T47D (cell line): ENCODE measurements around the gene ARMC3.
"Not testable (repeated sequence)": the region's sequence is repeated elsewhere in the genome, so short reads cannot be mapped to it uniquely, and the experiment has no call there.

Experiments
- DNase-seq, 2 experiments: peaks; one replicate each; pipeline versions ENCODE4 v3.0.0 to v3.0.0-alpha.2; 2011 to 2012; ENCODE audit warnings: low read depth in 1 of 2, low spot score in 1 of 2
- JUND ChIP-seq: IDR thresholded peaks from 2 replicates; pipeline ENCODE4 v1.6.1; 2012; ENCODE audit warnings: low read depth
- in situ Hi-C: cut with HindIII; loops from 2 replicates; pipeline ENCODE4 v1.10.0; 2016; ENCODE audit warnings: low sequenced_read_pairs, low pct_unique_long_range_greater_than_20kb

The ARMC3 gene

GRCh38 chr10:23067939-23068775, 140.3 kb downstream of the ARMC3 start:
- in situ Hi-C loops: no loop called here
- no peak for TF ChIP-seq JUND
- DNase-seq: peak; percentile 41 to 71

- DNase-seq: no peak
- in situ Hi-C loops: no loop called here
- TF ChIP-seq JUND: no peak
These were observed 141.4 kb downstream of the ARMC3 start for GRCh38 chr10:23069019-23069815.

DNA sequence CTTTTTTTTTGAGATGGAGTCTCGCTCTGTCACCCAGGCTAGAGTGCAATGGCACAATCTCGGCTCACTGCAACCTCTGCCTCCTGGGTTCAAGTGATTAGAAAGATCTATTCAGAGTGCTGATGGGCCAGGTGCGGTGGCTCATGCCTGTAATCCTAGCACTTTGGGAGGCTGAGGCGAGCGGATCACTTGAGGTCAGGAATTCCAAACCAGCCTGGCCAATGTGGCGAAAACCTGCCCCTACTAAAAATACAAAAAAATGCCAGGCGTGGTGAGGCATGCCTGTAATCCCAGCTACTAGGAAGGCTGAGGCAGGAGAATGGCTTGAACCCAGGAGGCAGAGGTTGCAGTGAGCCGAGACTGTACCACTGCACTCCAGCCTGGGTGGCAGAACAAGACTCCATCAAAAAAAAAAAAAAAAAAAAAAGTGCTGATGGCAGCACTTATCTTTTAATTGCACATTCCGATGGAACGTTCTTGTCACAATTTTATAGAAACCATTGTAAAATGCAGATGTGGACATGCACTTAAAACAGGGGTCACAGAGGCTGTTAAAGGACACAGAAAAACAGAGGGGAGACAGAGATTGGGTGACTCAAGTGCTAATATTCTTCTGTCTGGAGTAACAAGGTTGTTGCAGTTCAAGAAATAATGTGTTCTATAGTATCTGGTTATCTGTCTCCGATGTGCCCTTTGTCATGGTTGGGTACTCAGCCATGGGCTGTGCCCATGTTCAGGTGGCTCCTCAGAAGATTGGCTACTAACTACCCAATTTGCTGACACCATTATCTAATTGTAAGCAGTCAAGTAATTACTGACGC, 142.4 kb downstream of the ARMC3 start:
- in situ Hi-C loops, DNase-seq: not testable (repeated sequence)

- no peak for DNase-seq
- in situ Hi-C loops: no loop called here
- TF ChIP-seq JUND: no peak
These were observed 143.0 kb downstream of the ARMC3 start for GRCh38 chr10:23070913-23071218.

DNA sequence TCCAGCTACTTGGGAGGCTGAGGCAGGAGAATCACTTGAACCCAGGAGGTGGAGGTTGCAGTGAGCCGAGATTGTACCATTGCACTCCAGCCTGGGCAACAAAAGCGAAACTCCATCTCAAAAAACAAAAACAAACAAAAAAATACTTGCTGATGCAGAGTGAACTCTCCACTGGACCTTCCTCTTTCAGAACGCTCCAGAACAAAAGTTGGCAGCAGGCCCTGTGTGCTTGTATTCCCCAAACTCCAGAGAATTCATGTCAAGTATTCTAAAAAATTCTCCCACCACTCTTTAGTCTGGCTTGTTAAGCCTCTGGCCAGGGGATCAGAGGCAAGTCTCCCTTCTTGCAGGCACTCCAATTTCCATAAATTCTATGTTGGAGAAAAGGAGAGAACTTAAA, 144.7 kb downstream of the ARMC3 start:
- DNase-seq, in situ Hi-C loops: not testable (repeated sequence)

DNA sequence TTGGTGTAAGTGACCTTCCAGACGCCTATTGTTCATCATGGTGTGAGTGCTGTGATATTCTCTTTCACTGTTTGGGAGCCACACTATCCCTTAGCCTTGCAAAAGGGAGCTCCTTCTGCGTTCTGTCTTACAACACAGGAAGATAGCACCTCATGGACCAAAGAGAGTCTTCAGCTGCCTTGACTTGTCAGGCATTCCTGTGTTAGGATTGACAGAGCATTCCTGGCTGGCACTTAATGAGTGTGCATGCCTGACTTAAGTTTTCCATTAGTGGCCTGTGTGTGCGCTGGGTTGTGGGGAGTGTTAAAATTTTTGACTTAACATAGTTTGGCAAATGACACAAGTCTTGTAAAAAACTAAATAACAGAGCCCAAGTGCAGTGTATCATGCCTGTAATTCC, 145.7 kb downstream of the ARMC3 start:
- no peak for DNase-seq
- in situ Hi-C loops: no loop called here
- no peak for TF ChIP-seq JUND

DNA sequence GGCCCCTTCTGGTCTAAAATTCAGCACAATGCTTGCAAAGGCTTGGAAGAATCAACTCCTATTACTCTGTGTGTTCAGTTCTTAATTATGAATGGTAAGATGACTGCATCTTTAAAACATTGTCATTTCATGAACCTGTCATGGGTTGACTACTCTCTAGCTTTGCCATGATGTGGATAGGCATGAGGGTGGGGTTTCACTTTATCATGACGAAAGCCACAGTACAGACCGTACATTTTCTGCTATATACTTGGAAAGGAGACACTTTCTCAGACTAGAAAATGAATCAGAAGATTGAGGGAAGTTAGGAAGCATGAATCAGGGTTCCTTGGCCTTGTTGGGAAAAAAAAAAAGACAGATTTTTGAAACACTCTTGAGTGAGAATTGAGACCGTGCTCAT, 147.8 kb downstream of the ARMC3 start:
- in situ Hi-C loops: no loop called here
- no peak for TF ChIP-seq JUND
- DNase-seq: no peak

DNA sequence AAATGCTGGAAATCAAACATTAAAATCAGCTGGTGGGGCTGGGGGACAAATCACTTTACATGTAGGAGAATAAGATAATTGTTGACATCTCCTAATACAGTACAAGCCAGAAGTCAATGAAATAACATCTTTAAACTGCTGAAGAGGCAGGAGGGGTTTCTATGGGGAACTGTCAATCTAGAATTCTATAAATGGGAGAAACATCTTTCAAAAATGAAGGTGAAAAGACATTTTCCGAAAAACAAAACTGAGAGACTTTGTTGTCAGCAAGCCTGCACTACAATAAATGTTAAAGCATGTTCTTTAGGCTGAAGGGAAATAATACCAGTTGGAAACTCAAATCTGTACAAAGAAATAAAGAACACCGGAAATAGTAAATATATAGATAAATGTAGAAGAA, 150.3 kb downstream of the ARMC3 start:
- in situ Hi-C loops: no loop called here
- no peak for TF ChIP-seq JUND
- no peak for DNase-seq

DNA sequence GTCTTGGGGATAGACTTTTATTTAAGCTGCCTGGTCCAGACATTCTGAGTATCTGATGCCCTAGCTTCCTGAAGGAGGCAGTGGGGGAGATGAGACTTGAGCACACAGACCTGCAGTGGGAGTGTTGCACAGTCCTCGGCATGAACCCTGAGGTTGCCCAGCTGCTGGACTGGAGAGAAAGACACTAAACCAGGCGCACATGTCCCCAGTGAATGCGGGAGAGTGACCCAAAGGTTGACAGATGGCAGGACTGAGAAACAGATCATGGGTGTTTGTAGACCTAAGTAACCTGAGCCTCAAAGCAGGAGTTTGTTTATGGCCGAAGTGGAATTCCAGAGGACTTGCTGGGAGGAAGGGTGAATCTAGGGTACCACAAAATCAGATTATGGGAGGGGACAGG, 151.8 kb downstream of the ARMC3 start:
- TF ChIP-seq JUND: no peak

GRCh38 chr10:23080262-23080661, 152.4 kb downstream of the ARMC3 start:
- no peak for TF ChIP-seq JUND
- no peak for DNase-seq
- in situ Hi-C loops: no loop called here

More for the DNA sequence above, 151.8 kb downstream of the ARMC3 start:
- in situ Hi-C loops: no loop called here
- peak in 1 of 2 experiments; percentile 27 for DNase-seq

- TF ChIP-seq JUND: no peak
- in situ Hi-C loops: no loop called here
- peak in 1 of 2 experiments; percentile 51 for DNase-seq
These were observed 153.4 kb downstream of the ARMC3 start for GRCh38 chr10:23081221-23081750.

- in situ Hi-C loops: no loop called here
- DNase-seq: peak in 1 of 2 experiments; percentile 64
- no peak for TF ChIP-seq JUND
These were observed 154.0 kb downstream of the ARMC3 start for GRCh38 chr10:23081891-23082290.
